Measurements from ENCODE around the gene LAMB2. TPM values are rescaled to one million over a fixed set of nuclear protein-coding genes. Genes with fewer than 3 reads are reported as not detected.
A peak's percentile ranks its signal among the peaks of the same experiment; 100 is the strongest.

The LAMB2 gene
- total RNA-seq, 3 donors from 2014 or later: 411 to 700 (median 540) TPM

DNA sequence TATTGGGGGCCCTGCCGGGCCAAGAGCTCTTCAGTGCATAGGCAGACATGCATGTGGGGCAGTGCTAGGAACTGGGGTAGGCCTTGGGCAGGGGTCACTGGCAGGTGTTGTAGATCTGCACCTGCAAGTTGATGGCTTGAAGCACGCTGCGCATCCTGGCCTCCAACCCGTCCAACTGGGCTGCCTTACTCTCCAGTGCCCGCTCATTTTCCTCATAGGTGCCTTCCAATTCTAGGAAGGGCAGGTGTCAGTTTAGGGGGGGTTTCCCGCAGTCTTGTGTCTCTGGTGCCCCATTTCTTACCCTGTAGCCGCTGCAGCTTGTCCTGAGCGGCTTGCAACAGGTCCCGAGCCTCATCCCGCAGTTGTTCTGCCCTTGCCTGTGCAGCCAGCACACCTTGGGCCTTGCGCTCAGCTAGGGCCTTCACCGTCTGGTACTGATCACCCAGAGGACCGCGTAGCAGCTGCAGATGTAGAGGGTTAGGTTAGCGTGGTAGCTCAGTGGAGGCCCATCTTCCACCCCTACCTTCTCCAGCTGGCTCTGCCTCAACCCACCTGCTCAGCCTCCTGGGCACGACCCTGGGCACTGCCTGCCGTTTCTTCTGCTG is 11.6 kb downstream of the LAMB2 start:
- no peaks in the 10 kb centered on the region for H3K27me3 ChIP-seq
- H3K4me1 ChIP-seq: peaks cover 8 to 11% of the 10 kb centered on the region in 2 donors
- H3K9me3 ChIP-seq: no peaks in the 10 kb centered on the region
- H3K36me3 ChIP-seq: peaks cover 20% of the 10 kb centered on the region
- H3K4me3 ChIP-seq: peak overlapping the region; percentile 79 to 95 (median 91)
- intact Hi-C loops (cut with DNase I; ENCODE audit: low total_unique reads): no loop called here
- TF ChIP-seq, protein P1, sequence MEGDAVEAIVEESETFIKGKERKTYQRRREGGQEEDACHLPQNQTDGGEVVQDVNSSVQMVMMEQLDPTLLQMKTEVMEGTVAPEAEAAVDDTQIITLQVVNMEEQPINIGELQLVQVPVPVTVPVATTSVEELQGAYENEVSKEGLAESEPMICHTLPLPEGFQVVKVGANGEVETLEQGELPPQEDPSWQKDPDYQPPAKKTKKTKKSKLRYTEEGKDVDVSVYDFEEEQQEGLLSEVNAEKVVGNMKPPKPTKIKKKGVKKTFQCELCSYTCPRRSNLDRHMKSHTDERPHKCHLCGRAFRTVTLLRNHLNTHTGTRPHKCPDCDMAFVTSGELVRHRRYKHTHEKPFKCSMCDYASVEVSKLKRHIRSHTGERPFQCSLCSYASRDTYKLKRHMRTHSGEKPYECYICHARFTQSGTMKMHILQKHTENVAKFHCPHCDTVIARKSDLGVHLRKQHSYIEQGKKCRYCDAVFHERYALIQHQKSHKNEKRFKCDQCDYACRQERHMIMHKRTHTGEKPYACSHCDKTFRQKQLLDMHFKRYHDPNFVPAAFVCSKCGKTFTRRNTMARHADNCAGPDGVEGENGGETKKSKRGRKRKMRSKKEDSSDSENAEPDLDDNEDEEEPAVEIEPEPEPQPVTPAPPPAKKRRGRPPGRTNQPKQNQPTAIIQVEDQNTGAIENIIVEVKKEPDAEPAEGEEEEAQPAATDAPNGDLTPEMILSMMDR (IDR thresholded peaks at IDR 0.05): no peak
- TF ChIP-seq POLR2A (IDR thresholded peaks at IDR 0.05): no peak
- TF ChIP-seq POLR2AphosphoS5 (IDR thresholded peaks at IDR 0.05): no peak
- peak overlapping the region; percentile 96 for H3K27ac ChIP-seq
- no peak for DNase-seq (ENCODE audit: low spot score in 2 of 2)

DNA sequence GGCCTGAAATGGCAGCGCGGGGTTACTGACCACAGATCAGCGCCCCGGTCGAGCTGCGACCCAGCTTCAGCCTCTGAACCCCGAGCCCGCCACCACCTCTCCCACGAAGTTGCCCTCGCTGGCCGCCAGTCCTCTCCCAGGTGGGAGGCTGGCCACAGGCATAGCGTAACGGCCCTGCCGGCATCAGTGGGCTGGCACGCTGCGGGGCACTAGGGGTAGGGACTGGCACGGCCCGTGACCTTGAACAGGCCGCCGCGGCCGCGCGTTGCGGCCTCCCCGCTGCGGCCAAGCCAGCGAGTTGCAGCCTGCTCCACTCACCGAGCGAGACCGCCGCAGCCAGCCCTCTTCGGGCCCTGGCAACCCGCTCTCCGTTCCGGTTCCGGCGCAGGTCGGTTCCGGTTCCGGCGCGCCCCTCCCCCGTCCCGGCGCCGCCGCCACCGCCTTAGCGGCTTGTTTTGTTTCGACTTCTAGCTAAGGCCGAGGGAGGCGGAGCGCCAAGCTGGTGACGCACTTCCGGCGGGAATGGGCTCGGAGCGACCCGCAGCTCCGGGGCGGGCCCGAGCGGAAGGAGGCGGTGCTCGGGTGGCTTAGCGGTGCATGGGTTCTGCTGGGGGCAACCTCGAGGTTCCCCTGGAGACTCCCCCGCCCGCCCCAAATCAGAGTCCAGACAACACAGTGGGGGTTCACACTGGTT is 12.3 kb downstream of the LAMB2 start, which contains the start of gene USP19:
USP19 (minus strand) TSS at position 386 of the 694 bp plus-strand sequence. CDS start 1,678 bp downstream, outside the sequence.
- Histone ChIP-seq H3K4me3 (peak within 1 kb of the TSS; percentile 79 to 95 (median 91)), H3K27ac (peak within 1 kb of the TSS; percentile 96), H3K9me3 (no peaks in the 10 kb centered on the region), H3K4me1 (peaks cover 8 to 11% of the 10 kb centered on the region in 2 donors), H3K36me3 (peaks cover 27% of the 10 kb centered on the region), H3K27me3 (no peaks in the 10 kb centered on the region)
- DNase-seq (ENCODE audit: low spot score in 2 of 2): peak; percentile 91 to 92
- intact Hi-C loops (cut with DNase I; ENCODE audit: low total_unique reads): loop anchor here (1.0 kb wide), 1 partner anchor 16 kb away; the partner anchor contains the start of gene QARS1
- TF ChIP-seq, protein P1 (IDR thresholded peaks at IDR 0.05): no peak
- TF ChIP-seq POLR2A (IDR thresholded peaks at IDR 0.05) (peak; percentile 73), POLR2AphosphoS5 (IDR thresholded peaks at IDR 0.05) (peak; percentile 85 to 87 (median 86))

DNA sequence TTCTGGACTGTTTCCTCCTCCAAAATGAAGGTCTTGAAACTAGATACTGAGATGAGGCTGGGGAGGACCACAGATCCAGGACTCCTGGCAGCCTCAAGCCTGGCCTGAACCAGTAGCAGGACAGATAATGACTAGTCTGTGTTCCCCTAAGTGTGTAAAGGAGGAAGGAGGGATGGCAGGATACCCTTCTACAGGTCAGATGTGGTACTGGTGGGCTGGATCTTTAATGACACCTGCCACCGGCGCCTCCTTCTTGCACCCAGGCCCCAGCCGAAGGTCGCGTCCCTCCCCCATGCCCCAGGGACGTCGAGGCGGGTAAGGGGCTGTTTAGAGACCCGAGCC is 12.8 kb downstream of the LAMB2 start:
- Histone ChIP-seq H3K27me3 (no peaks in the 10 kb centered on the region), H3K27ac (peak overlapping the region; percentile 96), H3K36me3 (peaks cover 32% of the 10 kb centered on the region), H3K9me3 (no peaks in the 10 kb centered on the region), H3K4me1 (peaks cover 8 to 11% of the 10 kb centered on the region in 2 donors), H3K4me3 (peak overlapping the region; percentile 79 to 95 (median 91))
- intact Hi-C loops (cut with DNase I; ENCODE audit: low total_unique reads): loop anchor here (1.0 kb wide), 1 partner anchor 16 kb away; the partner anchor contains the start of gene QARS1
- no peak for DNase-seq (ENCODE audit: low spot score in 2 of 2)
- no peak for TF ChIP-seq POLR2AphosphoS5 (IDR thresholded peaks at IDR 0.05)
- TF ChIP-seq, protein P1 (IDR thresholded peaks at IDR 0.05): no peak
- TF ChIP-seq POLR2A (IDR thresholded peaks at IDR 0.05): no peak

DNA sequence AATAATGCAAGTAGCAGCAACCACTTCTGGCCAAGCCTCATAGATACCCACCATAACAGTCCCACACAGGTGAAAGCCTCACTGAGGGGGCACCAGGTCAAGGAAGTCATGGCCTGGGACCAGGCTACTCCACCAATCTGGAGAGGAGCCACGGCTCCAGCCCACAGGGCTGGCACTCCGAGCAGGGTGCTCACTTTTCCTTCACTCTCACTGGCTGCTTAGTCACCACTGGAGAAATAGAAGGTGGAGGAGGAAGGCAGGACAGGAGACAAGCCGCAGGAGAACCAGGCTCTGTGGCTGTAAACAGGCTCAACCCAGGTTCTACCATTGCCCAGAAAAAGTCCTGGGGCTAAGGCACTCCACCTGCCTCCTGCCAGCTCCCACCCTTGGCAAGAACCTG is 13.4 kb downstream of the LAMB2 start:
- TF ChIP-seq POLR2AphosphoS5 (IDR thresholded peaks at IDR 0.05) (no peak), POLR2A (IDR thresholded peaks at IDR 0.05) (no peak)
- TF ChIP-seq, protein P1 (IDR thresholded peaks at IDR 0.05): no peak
- H3K27me3 ChIP-seq: no peaks in the 10 kb centered on the region
- peaks cover 8 to 11% of the 10 kb centered on the region in 2 donors for H3K4me1 ChIP-seq
- DNase-seq (ENCODE audit: low spot score in 2 of 2): no peak
- peak overlapping the region; percentile 79 to 95 (median 91) for H3K4me3 ChIP-seq
- H3K36me3 ChIP-seq: peaks cover 38% of the 10 kb centered on the region
- intact Hi-C loops (cut with DNase I; ENCODE audit: low total_unique reads): no loop called here
- H3K9me3 ChIP-seq: no peaks in the 10 kb centered on the region
- peak overlapping the region; percentile 96 for H3K27ac ChIP-seq

DNA sequence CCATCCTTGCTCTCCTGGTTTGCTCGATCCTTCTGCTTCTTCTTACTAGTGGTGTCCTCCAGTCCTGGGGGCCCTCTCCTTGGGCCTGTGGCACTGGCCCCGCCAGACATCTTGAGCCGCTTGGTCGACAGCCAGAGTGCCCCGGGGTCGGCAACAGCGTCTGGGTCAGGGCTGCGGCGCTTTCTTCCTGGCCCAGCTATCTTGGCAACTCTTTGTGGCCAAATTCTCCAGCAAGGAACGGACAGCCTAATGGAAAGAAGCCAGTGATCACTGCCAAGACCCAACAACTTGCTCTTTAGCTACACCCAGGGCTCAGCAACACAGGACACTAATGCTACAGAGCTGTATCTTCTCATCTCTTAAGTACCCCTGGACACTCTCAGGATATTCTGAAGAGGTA is 13.8 kb downstream of the LAMB2 start:
- Histone ChIP-seq H3K27ac (peak overlapping the region; percentile 96), H3K4me3 (peak overlapping the region in 2 of 3 donors; percentile 79 to 95), H3K4me1 (peaks cover 8 to 11% of the 10 kb centered on the region in 2 donors), H3K27me3 (no peaks in the 10 kb centered on the region), H3K9me3 (no peaks in the 10 kb centered on the region), H3K36me3 (peaks cover 39% of the 10 kb centered on the region)
- intact Hi-C loops (cut with DNase I; ENCODE audit: low total_unique reads): no loop called here
- no peak for DNase-seq (ENCODE audit: low spot score in 2 of 2)
- no peak for TF ChIP-seq POLR2A (IDR thresholded peaks at IDR 0.05)
- TF ChIP-seq, protein P1 (IDR thresholded peaks at IDR 0.05): no peak
- TF ChIP-seq POLR2AphosphoS5 (IDR thresholded peaks at IDR 0.05): no peak
